HepG2 (cell line): Measurements from ENCODE around the gene ANKRD61. TPM values are rescaled to one million over a fixed set of nuclear protein-coding genes. Genes with fewer than 3 reads are reported as not detected.

Experiments
- ATF2 ChIP-seq: sonication (generic); formaldehyde crosslinking; IDR thresholded peaks from 2 replicates; pipeline ENCODE4 v1.4.0; 2020; ENCODE audit warnings: missing genetic modification reagents
- ATF7 ChIP-seq, 2 experiments: fragments of 450-650 bp in 1 of 2; sonication (generic) in 1 of 2; formaldehyde crosslinking in 1 of 2; IDR thresholded peaks; 2 replicates each; pipeline versions ENCODE4 v1.4.0 to v1.6.1; 2016 to 2020; ENCODE audit warnings: antibody characterized with exemption in 1 of 2, mild to moderate bottlenecking in 1 of 2, missing genetic modification reagents in 1 of 2
- CERS6 ChIP-seq: sonication (generic); formaldehyde crosslinking; IDR thresholded peaks from 2 replicates; pipeline ENCODE4 v1.5.0; 2020; ENCODE audit warnings: missing genetic modification reagents
- FLYWCH1 ChIP-seq: sonication (generic); formaldehyde crosslinking; IDR thresholded peaks from 2 replicates; pipeline ENCODE4 v1.8.1; 2023; ENCODE audit warnings: mild to moderate bottlenecking, missing genetic modification reagents
- FOXP4 ChIP-seq: sonication (generic); formaldehyde crosslinking; IDR thresholded peaks from 2 replicates; pipeline ENCODE4 v1.4.0; 2020; ENCODE audit warnings: missing genetic modification reagents
- KLF12 ChIP-seq: sonication (generic); formaldehyde crosslinking; IDR thresholded peaks from 2 replicates; pipeline ENCODE4 v1.4.0; 2020; ENCODE audit warnings: missing genetic modification reagents, borderline replicate concordance
- NCOA1 ChIP-seq: sonication (generic); formaldehyde crosslinking; IDR thresholded peaks from 2 replicates; pipeline ENCODE4 v1.9.0; 2021; ENCODE audit warnings: missing genetic modification reagents
- PRDM4 ChIP-seq: sonication (generic); formaldehyde crosslinking; IDR thresholded peaks from 2 replicates; pipeline ENCODE4 v1.9.0; 2021; ENCODE audit warnings: missing genetic modification reagents, borderline replicate concordance
- SAFB2 ChIP-seq: sonication (generic); formaldehyde crosslinking; IDR thresholded peaks from 2 replicates; pipeline ENCODE4 v1.5.1; 2020; ENCODE audit warnings: missing genetic modification reagents, low read depth, mild to moderate bottlenecking, borderline replicate concordance
- TARDBP ChIP-seq: sonication (generic); formaldehyde crosslinking; IDR thresholded peaks from 2 replicates; pipeline ENCODE4 v1.8.0; 2022; ENCODE audit warnings: mild to moderate bottlenecking, missing genetic modification reagents
- TBX2 ChIP-seq: sonication (generic); formaldehyde crosslinking; IDR thresholded peaks from 2 replicates; pipeline ENCODE4 v1.5.0; 2020; ENCODE audit warnings: missing genetic modification reagents, mild to moderate bottlenecking, borderline replicate concordance
- TCF7L2 ChIP-seq: IDR thresholded peaks from 2 replicates; pipeline ENCODE4 v1.6.1; 2011; ENCODE audit warnings: mild to moderate bottlenecking, low read depth, low read length, moderate library complexity
- THAP11 ChIP-seq: IDR thresholded peaks from 2 replicates; pipeline ENCODE4 v1.6.1; 2016; ENCODE audit warnings: missing biosample characterization, missing genetic modification reagents
- THAP9 ChIP-seq: sonication (generic); formaldehyde crosslinking; IDR thresholded peaks from 2 replicates; pipeline ENCODE4; 2020; ENCODE audit warnings: missing genetic modification reagents, mild to moderate bottlenecking, borderline replicate concordance
- ZBTB2 ChIP-seq: sonication (generic); formaldehyde crosslinking; IDR thresholded peaks from 2 replicates; pipeline ENCODE4 v1.8.0; 2022; ENCODE audit warnings: low read depth, missing genetic modification reagents
- ZNF660 ChIP-seq: sonication (generic); formaldehyde crosslinking; IDR thresholded peaks from 2 replicates; pipeline ENCODE4 v1.5.1; 2020; ENCODE audit warnings: mild to moderate bottlenecking, low read depth, missing genetic modification reagents, borderline replicate concordance
- polyA plus RNA-seq, 8 experiments: library from polyadenylated mRNA; depleted of rRNA in 3 of 8; stranded (reverse) in 7 of 8; unstranded in 1 of 8; fragments of >200 nt; fragmentation: Illumina TruSeq in 4 of 8; extraction: Trizol in 4 of 8; gene quantifications; 2 replicates each; pipeline versions ENCODE4 v1.2.1 to v1.2.3, GENCODE V29; 2011 to 2016; ENCODE audit warnings: low read depth in 4 of 8, missing spikeins in 1 of 8, mixed read lengths in 1 of 8; ENCODE audit not compliant: insufficient read depth in 1 of 8
- total RNA-seq, 5 experiments: library from RNA; depleted of rRNA; stranded (reverse); fragments of >200 nt; fragmentation: Illumina TruSeq; extraction: Trizol; gene quantifications; 2 replicates each; pipeline ENCODE4 v1.2.3, GENCODE V29; 2016; ENCODE audit warnings: low read depth in 1 of 5

ANKRD61 gene
- total and polyA plus RNA-seq, 2 of the 13 experiments (the other 11 are each of a cell fraction or from before 2014, with no cell fraction given) = 0.13 TPM; not detected in 1

- no peak for TF ChIP-seq KLF12
- no peak for TF ChIP-seq NCOA1 (CRISPR knock-in tag)
- TF ChIP-seq ZNF660 = no peak
- TF ChIP-seq THAP11 (CRISPR knock-in tag) = no peak
- TF ChIP-seq ATF7 (IDR thresholded peaks at IDR 0.05) = no peak
- TF ChIP-seq ATF7 (CRISPR knock-in tag; IDR thresholded peaks at IDR 0.05) = no peak
- no peak for TF ChIP-seq SAFB2
- TF ChIP-seq ATF2 (CRISPR knock-in tag) = no peak
- no peak; the same call in 1 of the 2 replicates for TF ChIP-seq FOXP4 (CRISPR knock-in tag)
- no peak; the same call in 1 of the 2 replicates for TF ChIP-seq THAP9 (CRISPR knock-in tag)
- no peak for TF ChIP-seq TCF7L2
- TF ChIP-seq FLYWCH1 (CRISPR knock-in tag) = 0 out of 2 replicates have a peak, but pooled peaks have one; percentile 80
- TF ChIP-seq TARDBP = no peak
- TF ChIP-seq CERS6 (CRISPR knock-in tag) = no peak
- TF ChIP-seq ZBTB2 (CRISPR knock-in tag) = no peak
- TF ChIP-seq PRDM4 (CRISPR knock-in tag) = no peak
- TF ChIP-seq TBX2 (CRISPR knock-in tag) = no peak; the same call in 1 of the 2 replicates
Observed at GRCh38 chr7:6057316-6058129, 26.3 kb downstream of the ANKRD61 start (continued).
